ENCODE data around the gene PI4KA. TPM values are rescaled to one million over a fixed set of nuclear protein-coding genes. Genes with fewer than 3 reads are reported as not detected.
"Not testable (repeated sequence)": the region's sequence is repeated elsewhere in the genome, so short reads cannot be mapped to it uniquely, and the experiment has no call there.

Gene PI4KA
- total RNA-seq, 2 donors from 2014 or later = 42.5 to 47.2 TPM

DNA sequence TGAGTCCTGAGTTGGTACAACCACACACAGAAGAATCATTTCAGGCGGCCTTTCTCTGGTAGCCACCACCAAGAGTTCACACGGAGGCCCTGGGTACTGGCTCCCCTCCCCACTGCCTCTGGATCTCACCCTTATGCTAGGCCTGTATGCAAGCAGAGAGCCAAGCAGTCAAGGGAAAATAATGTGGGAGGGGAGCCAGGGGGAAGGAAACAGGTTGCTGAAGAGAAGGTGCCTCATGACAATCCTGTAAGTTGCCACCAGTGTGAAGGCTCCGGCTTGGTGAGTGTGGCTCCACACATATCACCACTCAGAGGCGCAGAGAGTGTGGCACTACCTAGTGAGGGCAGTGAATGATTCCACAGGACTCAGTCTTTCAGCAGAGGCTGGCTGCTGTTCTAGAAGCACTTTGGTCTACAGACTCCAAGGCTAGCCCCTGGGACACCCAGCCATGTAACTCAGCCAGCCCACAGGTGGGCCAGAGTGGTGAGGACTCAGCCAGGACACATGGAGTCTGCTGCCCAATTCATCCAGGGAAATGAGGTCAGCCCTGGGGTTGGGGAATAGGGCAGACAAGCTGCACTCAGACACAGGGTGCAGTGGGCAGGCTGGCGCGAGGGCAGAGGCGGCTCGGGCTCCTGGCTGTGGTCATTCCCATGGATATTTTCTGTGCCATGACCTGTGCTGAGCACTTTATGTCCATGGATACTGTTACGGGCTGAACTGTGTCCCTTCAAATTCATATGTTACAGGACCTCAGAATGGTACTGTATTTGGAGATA is 133.7 kb downstream of the PI4KA start:
- H3K27me3 ChIP-seq = no peaks in the 10 kb centered on the region
- DNase-seq (no peak), ATAC-seq (no peak)
- H3K4me1 ChIP-seq = no peaks in the 10 kb centered on the region
- WGBS, 2 donors = 87 to 97% methylated on average over 9 of the region's 9 CpGs
- intact Hi-C loops (cut with DNase I) = no loop called here
- H3K36me3 ChIP-seq (replicated peaks in 1 of 2; ENCODE audit: insufficient read depth in 1 of 2, low read depth in 2 of 2) = peaks cover 5 to 22% of the 10 kb centered on the region in 2 donors
- H3K9me3 ChIP-seq = no peaks in the 10 kb centered on the region
- no peak overlapping the region for H3K27ac ChIP-seq
- H3K4me3 ChIP-seq = no peak overlapping the region
- TF ChIP-seq, protein P1, sequence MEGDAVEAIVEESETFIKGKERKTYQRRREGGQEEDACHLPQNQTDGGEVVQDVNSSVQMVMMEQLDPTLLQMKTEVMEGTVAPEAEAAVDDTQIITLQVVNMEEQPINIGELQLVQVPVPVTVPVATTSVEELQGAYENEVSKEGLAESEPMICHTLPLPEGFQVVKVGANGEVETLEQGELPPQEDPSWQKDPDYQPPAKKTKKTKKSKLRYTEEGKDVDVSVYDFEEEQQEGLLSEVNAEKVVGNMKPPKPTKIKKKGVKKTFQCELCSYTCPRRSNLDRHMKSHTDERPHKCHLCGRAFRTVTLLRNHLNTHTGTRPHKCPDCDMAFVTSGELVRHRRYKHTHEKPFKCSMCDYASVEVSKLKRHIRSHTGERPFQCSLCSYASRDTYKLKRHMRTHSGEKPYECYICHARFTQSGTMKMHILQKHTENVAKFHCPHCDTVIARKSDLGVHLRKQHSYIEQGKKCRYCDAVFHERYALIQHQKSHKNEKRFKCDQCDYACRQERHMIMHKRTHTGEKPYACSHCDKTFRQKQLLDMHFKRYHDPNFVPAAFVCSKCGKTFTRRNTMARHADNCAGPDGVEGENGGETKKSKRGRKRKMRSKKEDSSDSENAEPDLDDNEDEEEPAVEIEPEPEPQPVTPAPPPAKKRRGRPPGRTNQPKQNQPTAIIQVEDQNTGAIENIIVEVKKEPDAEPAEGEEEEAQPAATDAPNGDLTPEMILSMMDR (IDR thresholded peaks at IDR 0.05) = no peak
- no peak for TF ChIP-seq POLR2A (IDR thresholded peaks at IDR 0.05)

DNA sequence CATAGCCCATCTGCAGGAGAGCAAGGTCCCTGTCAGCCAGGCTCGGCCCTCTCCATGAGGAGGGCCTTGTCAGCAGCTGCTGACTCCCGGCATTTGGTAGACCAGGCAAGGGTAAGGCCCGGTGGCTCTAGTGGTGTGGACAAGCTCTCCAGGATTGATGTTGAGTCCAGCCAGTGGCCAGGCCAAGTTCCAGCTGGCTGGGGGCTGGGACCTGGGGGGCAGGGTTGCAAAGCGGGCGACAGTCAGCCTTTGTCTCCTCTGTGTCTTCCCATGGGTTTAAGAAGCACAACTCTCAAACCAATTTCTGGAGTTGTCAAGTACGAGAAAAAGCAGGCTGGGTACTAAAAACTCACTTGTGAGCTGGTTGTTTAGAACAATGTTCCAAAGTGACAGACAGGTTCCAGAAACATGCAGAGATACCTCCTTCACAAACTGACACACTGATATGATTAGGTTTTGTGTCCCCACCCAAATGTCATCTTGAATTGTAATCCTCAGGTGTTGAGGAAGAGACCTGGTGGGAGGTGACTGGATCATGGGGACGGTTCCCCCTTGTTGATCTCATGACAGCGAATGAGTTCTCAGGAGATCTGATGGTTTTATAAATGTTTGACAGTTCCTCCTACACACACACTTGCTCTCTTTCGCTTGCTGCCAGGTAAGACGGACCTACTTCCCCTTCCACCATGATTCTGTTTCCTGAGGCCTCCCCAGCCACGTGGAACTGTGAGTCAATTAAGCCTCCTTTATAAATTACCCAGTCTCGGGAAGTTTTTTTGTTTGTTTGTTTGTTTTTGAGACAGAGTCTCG is 137.0 kb downstream of the PI4KA start:
- TF ChIP-seq, protein P1 (IDR thresholded peaks at IDR 0.05) = no peak
- TF ChIP-seq POLR2A (IDR thresholded peaks at IDR 0.05) = no peak
- Histone ChIP-seq H3K36me3 (replicated peaks in 1 of 2; ENCODE audit: insufficient read depth in 1 of 2, low read depth in 2 of 2) (peaks cover 0 to 4% of the 10 kb centered on the region in 2 donors), H3K27me3 (no peaks in the 10 kb centered on the region), H3K4me3 (no peak overlapping the region), H3K9me3 (no peaks in the 10 kb centered on the region), H3K4me1 (peaks cover 11% of the 10 kb centered on the region), H3K27ac (no peak overlapping the region)
- no peak for DNase-seq
- 85 to 92% methylated on average over 12 to 13 of the region's 13 CpGs for WGBS, 2 donors
- ATAC-seq = no peak
- intact Hi-C loops (cut with DNase I) = no loop called here

DNA sequence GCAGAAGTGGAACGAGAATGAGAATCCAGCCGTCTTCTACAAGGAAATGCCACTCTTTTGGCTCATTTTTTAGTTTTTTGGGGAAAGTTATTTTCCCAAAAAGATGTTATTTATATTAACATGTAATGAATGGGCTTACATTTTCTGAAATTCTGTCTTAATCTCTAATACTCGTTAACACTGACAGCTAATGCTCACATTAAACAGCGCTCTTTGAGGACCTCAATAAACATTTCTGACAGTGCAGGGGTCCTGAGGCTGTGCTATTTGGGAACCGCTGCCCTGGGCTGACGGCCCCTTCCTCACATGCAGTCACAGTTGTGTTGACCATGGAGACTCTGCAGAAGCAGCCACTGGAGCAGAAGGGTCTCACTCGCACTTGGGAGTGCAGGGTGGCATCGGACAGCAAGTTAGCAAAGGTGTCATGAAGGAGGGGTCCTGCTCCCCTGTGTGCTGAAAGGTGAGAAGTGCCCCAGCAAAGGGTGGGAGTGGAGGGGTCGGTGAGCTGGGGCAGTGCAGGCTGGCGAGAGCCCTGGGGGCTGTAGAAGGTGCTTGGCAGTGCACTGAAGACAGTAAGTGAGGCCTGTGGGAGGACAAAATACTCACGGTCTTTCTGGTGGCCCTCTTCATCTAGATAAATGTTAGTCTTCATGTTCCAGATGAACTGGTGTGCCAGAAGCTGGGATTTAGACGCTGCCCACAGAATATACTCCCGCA is 137.8 kb downstream of the PI4KA start:
- Histone ChIP-seq H3K9me3 (no peaks in the 10 kb centered on the region), H3K27me3 (no peaks in the 10 kb centered on the region), H3K36me3 (replicated peaks in 1 of 2; ENCODE audit: insufficient read depth in 1 of 2, low read depth in 2 of 2) (no peaks in the 10 kb centered on the region), H3K4me1 (peaks cover 11% of the 10 kb centered on the region), H3K4me3 (no peak overlapping the region), H3K27ac (no peak overlapping the region)
- DNase-seq (no peak), ATAC-seq (no peak)
- 91 to 92% methylated on average over 13 of the region's 13 CpGs for WGBS, 2 donors
- intact Hi-C loops (cut with DNase I) = no loop called here
- no peak for TF ChIP-seq POLR2A (IDR thresholded peaks at IDR 0.05)
- TF ChIP-seq, protein P1 (IDR thresholded peaks at IDR 0.05) = no peak

DNA sequence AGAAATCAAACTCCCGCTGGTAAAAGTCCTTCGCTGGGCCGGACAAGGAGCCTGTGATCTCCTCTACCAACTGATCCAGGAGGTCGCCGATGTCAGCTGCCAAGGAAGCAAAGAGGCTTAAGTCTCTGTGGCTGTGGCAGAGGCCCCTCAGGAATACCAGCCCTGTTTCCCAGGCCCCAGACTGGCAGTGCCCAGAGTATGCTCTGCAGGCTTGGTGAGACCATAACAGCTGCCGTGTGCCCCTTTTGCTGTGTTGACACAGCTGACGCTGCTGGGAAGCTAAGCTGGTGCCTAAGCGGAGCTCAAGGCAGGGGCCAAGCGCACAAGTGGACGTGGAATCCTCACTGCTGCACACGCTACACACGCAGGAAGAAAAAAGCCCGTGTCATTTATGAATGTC is 139.9 kb downstream of the PI4KA start:
- DNase-seq = peak; percentile 68 to 87 (median 82)
- ATAC-seq = peak; percentile 82
- intact Hi-C loops (cut with DNase I); H3K36me3 ChIP-seq (replicated peaks in 1 of 2; ENCODE audit: insufficient read depth in 1 of 2, low read depth in 2 of 2); H3K27me3 ChIP-seq; H3K9me3 ChIP-seq; H3K4me3 ChIP-seq: not testable (repeated sequence)
- peak overlapping the region; percentile 36 to 67 (median 56) for H3K27ac ChIP-seq
- 34 to 39% methylated on average over 4 to 12 of the region's 13 CpGs for WGBS, 2 donors
- peaks cover 11% of the 10 kb centered on the region for H3K4me1 ChIP-seq

DNA sequence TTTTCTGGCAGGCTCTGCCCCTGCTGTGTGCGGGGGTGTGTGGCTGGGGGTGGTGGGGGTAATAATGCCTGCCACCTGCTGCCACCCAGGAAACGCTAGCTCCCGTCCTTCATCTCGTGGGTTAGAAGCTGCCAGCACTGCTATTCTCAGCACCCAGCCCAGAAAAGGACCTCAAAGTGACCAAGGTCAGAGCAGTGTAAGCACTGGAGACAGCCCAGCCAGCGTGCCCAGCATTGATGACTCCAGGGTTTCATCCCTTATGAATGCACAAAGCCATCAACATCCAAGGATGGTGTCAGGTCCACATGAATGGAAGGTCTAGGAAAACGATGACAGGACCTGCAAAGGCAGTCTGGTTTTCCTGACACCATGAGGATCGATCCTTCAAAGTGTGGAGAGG is 140.6 kb downstream of the PI4KA start:
- Histone ChIP-seq H3K4me1 (peaks cover 11% of the 10 kb centered on the region), H3K27ac (peak overlapping the region; percentile 36 to 67 (median 56))
- H3K27me3 ChIP-seq; H3K36me3 ChIP-seq (replicated peaks in 1 of 2; ENCODE audit: insufficient read depth in 1 of 2, low read depth in 2 of 2); intact Hi-C loops (cut with DNase I); H3K9me3 ChIP-seq; DNase-seq; H3K4me3 ChIP-seq: not testable (repeated sequence)
- WGBS, 2 donors = 55 to 60% methylated on average over 1 to 5 of the region's 7 CpGs
- peak; percentile 31 for ATAC-seq

DNA sequence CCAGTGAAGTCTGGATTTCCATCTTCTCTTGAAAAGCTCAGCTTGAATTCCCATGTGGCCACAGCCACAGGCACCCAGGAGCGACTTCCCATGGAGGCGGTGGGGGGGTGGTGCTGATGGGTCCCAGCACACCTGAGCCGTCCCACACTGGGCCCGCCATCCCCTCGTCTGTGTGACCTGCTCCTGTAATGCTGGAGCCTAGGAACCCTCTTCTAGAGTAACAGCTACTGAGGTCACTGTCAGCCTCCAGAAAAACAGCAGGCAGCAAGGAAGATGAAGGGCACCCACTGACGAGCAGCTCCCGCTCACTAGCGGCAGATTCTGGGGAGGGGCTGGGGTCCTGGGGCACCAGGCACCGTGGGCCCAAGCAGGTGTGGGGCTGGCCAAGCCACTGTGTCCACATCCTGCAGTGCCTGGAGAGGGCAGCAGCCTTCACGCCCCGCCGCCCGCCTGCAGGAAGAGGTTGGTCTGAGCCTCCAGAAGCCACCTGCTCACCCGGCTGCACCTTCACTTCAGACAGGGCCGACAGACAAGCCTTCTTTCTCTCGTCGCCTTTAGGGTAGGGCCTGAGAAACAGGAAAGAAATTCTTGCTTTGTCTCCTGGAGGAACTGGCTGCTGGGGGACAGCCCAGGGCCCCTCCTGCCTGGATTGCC is 141.3 kb downstream of the PI4KA start:
- H3K27ac ChIP-seq; H3K9me3 ChIP-seq; intact Hi-C loops (cut with DNase I); H3K4me3 ChIP-seq; H3K36me3 ChIP-seq (replicated peaks in 1 of 2; ENCODE audit: insufficient read depth in 1 of 2, low read depth in 2 of 2); H3K27me3 ChIP-seq: not testable (repeated sequence)
- peaks cover 11% of the 10 kb centered on the region for H3K4me1 ChIP-seq
- peak; percentile 44 for ATAC-seq
- DNase-seq = peak in 2 of 4 donors; percentile 10 to 45
- 87 to 97% methylated on average over 5 to 9 of the region's 17 CpGs for WGBS, 2 donors

DNA sequence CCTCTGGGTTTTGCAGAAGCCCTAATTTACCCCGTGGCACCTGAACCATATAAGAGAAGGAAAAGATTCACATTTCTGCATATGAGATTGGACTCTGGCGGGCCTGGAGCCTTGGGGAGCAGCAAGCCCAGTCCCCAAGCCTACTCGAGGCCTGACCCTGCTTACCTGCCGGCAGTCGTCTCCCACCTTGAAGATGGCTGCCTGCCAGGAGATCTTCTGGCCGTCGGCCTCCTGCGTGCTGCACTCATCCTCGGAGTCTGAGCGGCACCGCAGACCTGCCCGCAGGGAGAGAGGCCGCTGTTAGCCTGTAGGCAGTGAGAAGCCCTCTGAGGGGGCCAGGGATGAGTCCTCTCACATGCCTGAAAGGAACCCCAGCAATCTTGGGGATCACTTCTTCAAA is 145.5 kb downstream of the PI4KA start:
- H3K36me3 ChIP-seq (replicated peaks in 1 of 2; ENCODE audit: insufficient read depth in 1 of 2, low read depth in 2 of 2); H3K4me3 ChIP-seq; DNase-seq; H3K27ac ChIP-seq; ATAC-seq; H3K9me3 ChIP-seq; intact Hi-C loops (cut with DNase I); H3K4me1 ChIP-seq; H3K27me3 ChIP-seq: not testable (repeated sequence)
- 91% methylated on average over 13 of the region's 13 CpGs; no CpG with 5 or more reads in 1 of the 2 donors for WGBS, 2 donors

DNA sequence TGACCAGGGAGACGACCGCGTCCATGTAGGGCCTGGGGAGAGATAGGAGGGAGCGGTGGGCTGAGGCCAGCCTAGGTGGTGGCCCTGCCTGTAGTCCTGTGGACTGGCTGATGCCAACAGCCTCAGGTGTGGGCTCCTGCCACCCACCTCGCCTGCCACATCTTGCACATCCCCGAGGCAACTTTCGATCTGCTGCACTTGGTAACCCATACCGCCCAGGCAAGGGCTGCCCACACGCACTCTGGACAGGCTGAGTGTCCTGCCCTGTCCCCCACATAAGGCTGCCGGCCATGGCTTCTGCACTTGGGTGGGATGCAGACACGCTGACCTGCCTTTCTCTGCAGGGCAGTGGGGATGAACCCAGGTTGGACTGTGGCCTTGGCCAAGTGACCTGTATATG is 148.6 kb downstream of the PI4KA start:
- H3K27me3 ChIP-seq; ATAC-seq; H3K4me1 ChIP-seq; H3K4me3 ChIP-seq; H3K9me3 ChIP-seq; DNase-seq; intact Hi-C loops (cut with DNase I); H3K27ac ChIP-seq; H3K36me3 ChIP-seq (replicated peaks in 1 of 2; ENCODE audit: insufficient read depth in 1 of 2, low read depth in 2 of 2): not testable (repeated sequence)
- WGBS, 2 donors = 96 to 100% methylated on average over 7 to 11 of the region's 11 CpGs

Data from body of pancreas (tissue), 4 donors.